Measurements from ENCODE around the gene SMAD3. TPM values are rescaled to one million over a fixed set of nuclear protein-coding genes. Genes with fewer than 3 reads are reported as not detected.
A peak's percentile ranks its signal among the peaks of the same experiment; 100 is the strongest.
"Not testable (repeated sequence)": the region's sequence is repeated elsewhere in the genome, so short reads cannot be mapped to it uniquely, and the experiment has no call there.

Gene SMAD3
- total RNA-seq, 3 donors from 2014 or later: 22.5 to 44.6 (median 33.4) TPM

- Histone ChIP-seq H3K27ac (no peak overlapping the region), H3K27me3 (no peaks in the 10 kb centered on the region), H3K4me3 (no peak overlapping the region), H3K36me3 (no peaks in the 10 kb centered on the region), H3K4me1 (peaks cover 3 to 11% of the 10 kb centered on the region in 2 donors), H3K9me3 (no peaks in the 10 kb centered on the region)
- TF ChIP-seq POLR2A (IDR thresholded peaks at IDR 0.05): no peak
- TF ChIP-seq POLR2AphosphoS5 (IDR thresholded peaks at IDR 0.05): no peak
- TF ChIP-seq CTCF (IDR thresholded peaks at IDR 0.05): no peak
- no peak for DNase-seq (ENCODE audit: low spot score in 2 of 2)
- intact Hi-C loops (cut with DNase I; ENCODE audit: low total_unique reads): no loop called here
Observed at GRCh38 chr15:67019884-67020520, 45.4 kb upstream of the SMAD3 start.

- H3K27me3 ChIP-seq; DNase-seq (ENCODE audit: low spot score in 2 of 2); H3K9me3 ChIP-seq; H3K4me3 ChIP-seq; H3K27ac ChIP-seq; intact Hi-C loops (cut with DNase I; ENCODE audit: low total_unique reads); H3K36me3 ChIP-seq: not testable (repeated sequence)
- peaks cover 3 to 16% of the 10 kb centered on the region in 2 donors for H3K4me1 ChIP-seq
Observed at GRCh38 chr15:67020668-67021067, 44.7 kb upstream of the SMAD3 start.

GRCh38 chr15:67021455-67021854 is 43.9 kb upstream of the SMAD3 start:
- Histone ChIP-seq H3K9me3 (no peaks in the 10 kb centered on the region), H3K36me3 (no peaks in the 10 kb centered on the region), H3K27ac (no peak overlapping the region), H3K27me3 (no peaks in the 10 kb centered on the region), H3K4me3 (no peak overlapping the region), H3K4me1 (peaks cover 3 to 16% of the 10 kb centered on the region in 2 donors)
- TF ChIP-seq POLR2AphosphoS5 (IDR thresholded peaks at IDR 0.05) (no peak), POLR2A (IDR thresholded peaks at IDR 0.05) (no peak), CTCF (IDR thresholded peaks at IDR 0.05) (no peak)
- no peak for DNase-seq (ENCODE audit: low spot score in 2 of 2)
- intact Hi-C loops (cut with DNase I; ENCODE audit: low total_unique reads): no loop called here

- intact Hi-C loops (cut with DNase I; ENCODE audit: low total_unique reads): no loop called here
- Histone ChIP-seq H3K36me3 (no peaks in the 10 kb centered on the region), H3K9me3 (no peaks in the 10 kb centered on the region), H3K4me3 (no peak overlapping the region), H3K27ac (no peak overlapping the region), H3K27me3 (no peaks in the 10 kb centered on the region), H3K4me1 (peaks cover 3 to 16% of the 10 kb centered on the region in 2 donors)
- TF ChIP-seq POLR2AphosphoS5 (IDR thresholded peaks at IDR 0.05): no peak
- TF ChIP-seq POLR2A (IDR thresholded peaks at IDR 0.05): no peak
- TF ChIP-seq CTCF (IDR thresholded peaks at IDR 0.05): no peak
- DNase-seq (ENCODE audit: low spot score in 2 of 2): no peak
Observed at GRCh38 chr15:67022587-67023105, 42.8 kb upstream of the SMAD3 start.

- no peaks in the 10 kb centered on the region for H3K9me3 ChIP-seq
- no peaks in the 10 kb centered on the region for H3K36me3 ChIP-seq
- intact Hi-C loops (cut with DNase I; ENCODE audit: low total_unique reads): no loop called here
- no peak for DNase-seq (ENCODE audit: low spot score in 2 of 2)
- no peaks in the 10 kb centered on the region for H3K27me3 ChIP-seq
- peak overlapping the region; percentile 65 to 70 for H3K27ac ChIP-seq
- H3K4me1 ChIP-seq: peaks cover 3 to 16% of the 10 kb centered on the region in 2 donors
- H3K4me3 ChIP-seq: no peak overlapping the region
- no peak for TF ChIP-seq POLR2A (IDR thresholded peaks at IDR 0.05)
- TF ChIP-seq CTCF (IDR thresholded peaks at IDR 0.05): no peak
- no peak for TF ChIP-seq POLR2AphosphoS5 (IDR thresholded peaks at IDR 0.05)
Observed at GRCh38 chr15:67023517-67024313, 41.7 kb upstream of the SMAD3 start.
